Skeletal muscle tissue (tissue), 4 donors: ENCODE measurements around the gene SFXN3. TPM values are rescaled to one million over a fixed set of nuclear protein-coding genes. Genes with fewer than 3 reads are reported as not detected.

Source experiments
- H3K27ac ChIP-seq: one replicate; pipeline ENCODE4 v1.7.0; 2013; ENCODE audit warnings: mild to moderate bottlenecking, low read depth, low read length, inconsistent platforms
- H3K27me3 ChIP-seq, 3 donors: one replicate each; pipeline ENCODE4 v1.7.0; 2013; ENCODE audit warnings: low read length in 3 of 3; ENCODE audit not compliant: control insufficient read depth in 3 of 3, insufficient read depth in 3 of 3
- H3K36me3 ChIP-seq, 3 donors: one replicate each; pipeline ENCODE4 v1.7.0; 2013; ENCODE audit warnings: low read length in 3 of 3; ENCODE audit not compliant: control insufficient read depth in 3 of 3, insufficient read depth in 3 of 3
- H3K4me1 ChIP-seq, 3 donors: one replicate each; pipeline ENCODE4 v1.7.0; 2013; ENCODE audit warnings: low read length in 3 of 3, mild to moderate bottlenecking in 3 of 3; ENCODE audit not compliant: control insufficient read depth in 3 of 3, insufficient read depth in 3 of 3
- H3K4me3 ChIP-seq, 3 donors: one replicate each; pipeline ENCODE4 v1.7.0; 2013; ENCODE audit warnings: low read length in 3 of 3
- H3K9ac ChIP-seq, 3 donors: one replicate each; pipeline ENCODE4 v1.7.0; 2013; ENCODE audit warnings: low read length in 3 of 3, mild to moderate bottlenecking in 3 of 3, moderate library complexity in 2 of 3, low read depth in 1 of 3
- H3K9me3 ChIP-seq, 3 donors: one replicate each; pipeline ENCODE4 v1.7.0; 2013; ENCODE audit warnings: low read length in 3 of 3; ENCODE audit not compliant: control insufficient read depth in 3 of 3
- total RNA-seq: library from RNA; depleted of rRNA; stranded (reverse); fragments of >200 nt; gene quantifications from one replicate; pipeline ENCODE4 v1.2.3, GENCODE V29; 2014
- donor health status: Osteomylitis.

SFXN3 gene
- total RNA-seq, 1 donor from 2014 or later = 18.8 TPM

GRCh38 chr10:101080933-101081931 is 50.2 kb downstream of the SFXN3 start:
- Histone ChIP-seq H3K36me3 (no peaks in the 10 kb centered on the region), H3K4me1 (no peaks in the 10 kb centered on the region), H3K9me3 (no peaks in the 10 kb centered on the region), H3K27me3 (peaks cover 26 to 56% (median 35%) of the 10 kb centered on the region in 3 donors), H3K9ac (no peak overlapping the region), H3K4me3 (no peak overlapping the region), H3K27ac (no peak overlapping the region)

GRCh38 chr10:101085846-101086245 is 54.8 kb downstream of the SFXN3 start:
- no peak overlapping the region for H3K27ac ChIP-seq
- no peaks in the 10 kb centered on the region for H3K4me1 ChIP-seq
- H3K4me3 ChIP-seq = no peak overlapping the region
- no peak overlapping the region for H3K9ac ChIP-seq
- no peaks in the 10 kb centered on the region for H3K9me3 ChIP-seq
- H3K27me3 ChIP-seq = peaks cover 48 to 77% (median 69%) of the 10 kb centered on the region in 3 donors
- H3K36me3 ChIP-seq = no peaks in the 10 kb centered on the region

GRCh38 chr10:101087376-101087775 is 56.3 kb downstream of the SFXN3 start:
- Histone ChIP-seq H3K9ac (no peak overlapping the region), H3K4me3 (no peak overlapping the region), H3K27me3 (peaks cover 55 to 80% (median 75%) of the 10 kb centered on the region in 3 donors), H3K27ac (no peak overlapping the region), H3K4me1 (no peaks in the 10 kb centered on the region), H3K9me3 (no peaks in the 10 kb centered on the region), H3K36me3 (no peaks in the 10 kb centered on the region)

GRCh38 chr10:101087965-101088364 is 56.9 kb downstream of the SFXN3 start:
- Histone ChIP-seq H3K4me3 (no peak overlapping the region), H3K9me3 (no peaks in the 10 kb centered on the region), H3K4me1 (no peaks in the 10 kb centered on the region), H3K27me3 (peaks cover 51 to 78% (median 75%) of the 10 kb centered on the region in 3 donors), H3K36me3 (no peaks in the 10 kb centered on the region), H3K27ac (no peak overlapping the region), H3K9ac (no peak overlapping the region)

GRCh38 chr10:101089520-101090299 is 58.7 kb downstream of the SFXN3 start:
- H3K4me1 ChIP-seq = no peaks in the 10 kb centered on the region
- H3K9me3 ChIP-seq = no peaks in the 10 kb centered on the region
- no peak overlapping the region for H3K4me3 ChIP-seq
- H3K27me3 ChIP-seq = peaks cover 44 to 86% (median 85%) of the 10 kb centered on the region in 3 donors
- no peaks in the 10 kb centered on the region for H3K36me3 ChIP-seq
- H3K27ac ChIP-seq = no peak overlapping the region
- no peak overlapping the region for H3K9ac ChIP-seq

GRCh38 chr10:101090597-101090996 is 59.6 kb downstream of the SFXN3 start:
- no peaks in the 10 kb centered on the region for H3K4me1 ChIP-seq
- no peak overlapping the region for H3K27ac ChIP-seq
- no peaks in the 10 kb centered on the region for H3K36me3 ChIP-seq
- no peak overlapping the region for H3K4me3 ChIP-seq
- no peaks in the 10 kb centered on the region for H3K9me3 ChIP-seq
- no peak overlapping the region for H3K9ac ChIP-seq
- peaks cover 41 to 87% (median 79%) of the 10 kb centered on the region in 3 donors for H3K27me3 ChIP-seq

Other genes starting within 250 kb of the SFXN3 start
- gene SLF2, start 118.3 kb upstream of the SFXN3 start, total RNA-seq = 98.6 TPM
- 0.52 TPM for gene SEMA4G, start 61.7 kb upstream of the SFXN3 start, total RNA-seq
- 41.2 TPM for gene MRPL43, start 43.7 kb upstream of the SFXN3 start, total RNA-seq
- gene TWNK, start 43.7 kb upstream of the SFXN3 start, total RNA-seq = 4.2 TPM
- gene LZTS2, start 31.4 kb upstream of the SFXN3 start, total RNA-seq = 37.6 TPM
- 1.0 TPM for gene PDZD7, start 105 bp upstream of the SFXN3 start, total RNA-seq
- 23.5 TPM for gene KAZALD1, start 30.8 kb downstream of the SFXN3 start, total RNA-seq
- gene TLX1, start 100.1 kb downstream of the SFXN3 start, total RNA-seq = not detected
- 3.1 TPM for gene LBX1, start 198.2 kb downstream of the SFXN3 start, total RNA-seq